Measurements from ENCODE around the gene CIB2.

CIB2 gene

DNA sequence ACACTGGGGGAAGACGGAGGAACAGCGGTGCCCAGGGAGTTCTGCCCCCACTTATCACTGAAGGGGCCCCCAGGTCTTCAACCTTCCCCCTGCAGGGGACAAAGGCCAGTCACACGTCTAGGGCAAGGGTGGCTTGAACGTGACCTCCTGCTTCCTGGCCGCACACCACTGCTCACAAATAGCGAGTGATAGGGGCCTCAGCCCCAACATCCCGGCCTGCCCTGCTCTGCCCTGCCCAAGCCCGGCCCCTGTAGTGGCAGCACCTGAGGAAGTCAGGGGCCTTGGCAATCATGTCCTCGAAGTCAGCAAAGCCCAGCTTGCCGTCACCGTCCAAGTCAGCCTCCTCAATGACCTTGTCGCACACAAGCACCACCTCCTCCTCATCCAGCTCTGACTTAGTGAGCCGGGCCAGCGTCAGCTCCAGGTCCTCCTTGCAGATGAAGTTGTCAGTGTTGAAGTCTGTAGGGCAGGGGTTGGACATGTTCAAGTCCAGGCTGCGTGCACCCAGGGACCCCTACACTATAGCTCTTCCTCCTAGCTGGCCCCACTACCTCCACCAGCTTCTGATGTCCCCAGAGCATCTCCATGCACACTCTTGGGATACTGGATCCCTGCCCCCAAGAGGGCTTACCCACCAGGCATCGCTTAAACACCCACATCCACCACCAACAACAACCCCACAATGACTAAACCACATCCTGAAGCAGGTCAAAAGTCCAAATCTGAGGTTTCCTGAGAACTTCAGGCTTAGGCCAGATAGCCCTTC is 25.6 kb downstream of the CIB2 start:
- DNase-seq: no peak

DNA sequence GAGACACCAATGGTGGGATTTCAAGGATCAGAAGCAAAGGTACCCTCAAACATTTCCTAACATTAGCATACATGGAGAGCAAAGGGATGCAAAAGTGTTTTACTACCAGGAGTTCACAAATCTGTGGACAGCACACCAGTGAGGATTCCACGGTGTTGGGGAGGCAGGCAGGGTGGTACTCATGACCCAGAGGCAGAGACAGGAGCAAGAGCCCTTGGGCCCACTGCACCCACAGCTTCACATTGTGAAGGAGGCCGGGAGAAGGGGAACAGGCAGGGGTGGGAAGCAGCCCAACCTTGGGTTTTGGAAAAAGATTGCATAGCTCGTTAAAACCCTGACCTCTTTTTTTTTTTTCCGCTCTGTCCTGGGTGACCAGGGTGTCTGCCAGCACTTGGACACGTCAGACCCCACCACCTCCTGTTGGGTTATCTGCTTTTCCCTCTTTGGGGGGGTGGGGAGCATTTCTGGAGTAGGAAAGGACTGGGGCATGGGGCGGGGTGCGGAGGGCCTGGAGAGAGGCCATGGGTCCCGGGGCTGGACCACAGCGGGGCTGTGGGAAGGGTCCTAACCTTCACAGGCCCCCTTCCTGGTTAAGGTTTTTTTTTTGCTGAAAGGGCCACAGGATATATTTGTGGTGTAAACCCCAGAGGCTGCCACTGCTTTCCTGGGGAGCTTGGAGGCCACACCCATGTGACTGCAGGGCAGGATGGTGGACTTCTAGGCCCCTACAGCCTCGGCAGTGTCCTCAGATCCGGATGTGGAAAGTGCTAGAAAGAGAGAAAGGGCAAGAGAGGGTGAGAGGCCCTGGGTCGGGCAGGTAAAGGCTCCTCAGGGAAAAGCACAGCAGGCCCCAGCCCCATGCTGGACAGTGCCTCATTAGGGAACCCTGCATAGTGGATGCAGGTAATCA is 26.4 kb downstream of the CIB2 start:
- no peak for DNase-seq

DNA sequence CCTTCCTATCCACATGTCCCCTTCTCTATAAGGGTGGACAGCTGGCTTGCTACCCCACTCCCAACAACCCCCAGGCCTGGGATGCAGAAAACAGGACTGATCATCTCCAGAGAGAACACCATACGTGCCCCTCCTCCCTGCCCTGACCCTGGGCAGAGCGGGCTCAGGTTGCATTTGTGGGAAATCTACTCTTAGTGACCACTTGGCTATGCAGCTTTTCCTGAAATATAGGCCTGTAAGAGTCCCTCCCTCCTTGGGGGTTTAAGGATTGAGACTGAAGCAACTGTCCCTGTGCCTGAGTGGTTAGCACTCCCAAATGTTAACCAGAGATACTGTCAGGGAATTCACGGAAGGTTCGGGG is 27.1 kb downstream of the CIB2 start:
- DNase-seq: no peak

DNA sequence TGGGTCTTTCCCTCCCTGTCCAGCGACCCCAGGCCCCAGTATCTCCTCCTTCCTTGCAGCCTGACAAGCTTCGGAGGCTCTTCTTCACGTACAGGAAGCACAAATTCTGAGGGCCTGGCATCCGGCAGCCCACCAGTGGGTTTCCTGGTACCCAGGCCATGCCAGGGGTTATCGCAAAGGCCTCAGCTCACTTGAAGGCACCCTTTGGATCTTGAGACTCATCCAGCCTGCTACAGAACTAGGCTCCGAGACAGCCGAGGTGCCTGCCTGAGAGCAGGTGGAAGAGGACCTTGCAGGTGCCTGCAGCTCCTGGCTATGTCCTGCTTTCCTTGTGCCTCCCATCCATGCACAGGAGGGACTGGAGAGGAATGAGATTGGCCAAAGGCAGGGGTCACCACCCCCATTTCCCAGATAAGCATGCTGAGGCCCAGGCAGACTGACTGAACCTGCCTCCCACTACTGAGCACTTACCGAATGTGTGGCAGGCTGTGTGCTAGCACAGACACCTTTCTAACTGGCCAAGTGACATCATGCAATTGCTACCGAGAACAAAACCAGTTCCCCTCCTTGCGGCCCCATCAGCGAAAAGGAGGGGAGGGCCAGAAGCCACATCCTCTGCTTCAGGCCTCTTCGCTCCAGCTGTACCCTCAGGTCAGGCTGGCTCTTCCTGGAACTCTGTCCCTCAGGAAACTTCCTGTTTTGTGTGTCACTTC is 27.7 kb downstream of the CIB2 start:
- DNase-seq: peak; percentile 19

DNA sequence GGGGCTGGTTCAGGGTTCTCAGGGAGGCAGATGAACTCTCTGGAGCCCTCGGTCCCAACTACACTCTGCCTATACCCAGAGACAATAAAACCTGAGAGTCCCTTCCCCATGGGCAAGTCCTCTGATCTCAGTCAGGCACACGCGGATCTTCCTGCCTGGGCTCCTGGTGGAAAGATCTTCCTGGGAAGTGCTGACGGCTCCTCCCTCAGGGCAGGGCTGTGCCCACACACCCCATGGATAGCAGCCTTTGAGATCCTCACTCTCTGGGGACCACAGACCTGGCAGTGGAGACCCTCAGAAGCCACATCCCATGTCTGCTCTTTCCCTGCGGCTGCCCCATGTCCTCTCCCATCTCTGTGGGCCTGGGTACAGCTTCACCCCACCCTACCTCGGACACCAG is 28.5 kb downstream of the CIB2 start:
- DNase-seq: no peak

DNA sequence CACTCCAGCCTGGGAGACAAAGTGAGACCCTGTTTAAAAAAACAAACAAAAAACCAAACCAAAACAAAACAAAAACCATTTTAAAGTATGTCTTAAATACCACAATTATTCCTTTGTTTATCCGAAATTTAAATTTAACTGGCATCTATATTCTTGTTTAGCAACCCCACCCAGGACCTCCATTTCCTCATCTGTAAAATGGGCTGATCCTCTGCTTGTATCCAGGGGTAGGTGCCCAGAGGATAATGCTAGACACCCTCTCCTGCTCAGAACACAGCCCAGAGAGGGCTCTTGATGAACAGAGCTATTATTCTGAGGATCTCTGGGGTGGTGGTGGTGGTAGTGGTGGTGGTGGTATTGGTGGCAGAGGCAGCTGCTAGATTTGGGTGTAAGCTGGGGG is 29.0 kb downstream of the CIB2 start:
- no peak for DNase-seq

DNA sequence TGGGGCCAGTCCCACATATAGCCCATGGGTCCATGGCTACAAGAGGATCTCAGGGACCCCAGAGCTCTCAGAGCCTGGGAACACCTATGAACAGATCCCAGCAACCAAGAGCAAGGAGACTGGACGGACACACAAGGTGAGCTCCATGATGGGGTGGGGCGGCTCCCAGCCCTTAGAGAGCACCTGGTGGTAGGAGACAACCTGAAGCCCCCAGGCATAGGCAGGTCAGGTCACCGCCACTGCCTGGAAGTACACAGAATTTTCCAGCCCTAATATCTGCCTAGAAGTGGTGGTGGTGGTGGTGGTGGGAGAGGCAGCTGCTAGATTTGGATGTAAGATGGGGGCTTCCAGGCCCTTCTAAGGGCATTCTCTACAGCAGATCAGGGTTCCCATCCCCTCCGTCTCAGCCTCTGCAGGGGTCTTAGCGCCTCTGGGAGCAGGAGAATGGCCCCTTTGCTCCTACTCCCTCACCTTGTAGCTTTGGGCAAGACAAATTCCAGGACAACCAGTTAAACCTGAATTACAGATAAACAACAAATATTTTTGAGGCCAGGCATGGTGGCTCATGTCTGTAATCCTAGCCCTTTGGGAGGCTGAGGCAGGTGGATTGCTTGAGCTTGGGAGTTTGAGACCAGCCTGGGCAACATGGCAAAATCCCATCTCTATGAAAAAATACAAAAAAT is 29.7 kb downstream of the CIB2 start:
- DNase-seq: no peak

DNA sequence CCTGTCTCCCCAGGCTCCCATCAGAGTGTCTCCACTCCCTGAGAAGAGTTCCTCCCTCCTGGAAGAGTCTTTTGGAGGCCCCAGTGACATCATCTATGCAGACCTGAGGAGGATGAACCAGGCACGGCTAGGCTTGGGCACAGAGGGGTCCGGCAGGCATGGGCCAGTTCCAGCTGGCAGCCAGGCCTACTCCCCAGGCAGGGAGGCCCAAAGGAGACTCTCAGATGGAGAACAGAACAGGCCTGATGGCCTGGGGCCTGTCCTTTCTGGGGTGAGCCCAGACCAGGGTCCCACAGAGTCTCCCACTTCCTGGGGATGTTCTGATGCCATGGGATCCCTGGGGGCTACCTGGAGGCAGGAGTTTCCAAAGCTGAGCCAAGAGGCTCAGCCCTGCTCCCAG is 30.4 kb downstream of the CIB2 start:
- DNase-seq: no peak

DNA sequence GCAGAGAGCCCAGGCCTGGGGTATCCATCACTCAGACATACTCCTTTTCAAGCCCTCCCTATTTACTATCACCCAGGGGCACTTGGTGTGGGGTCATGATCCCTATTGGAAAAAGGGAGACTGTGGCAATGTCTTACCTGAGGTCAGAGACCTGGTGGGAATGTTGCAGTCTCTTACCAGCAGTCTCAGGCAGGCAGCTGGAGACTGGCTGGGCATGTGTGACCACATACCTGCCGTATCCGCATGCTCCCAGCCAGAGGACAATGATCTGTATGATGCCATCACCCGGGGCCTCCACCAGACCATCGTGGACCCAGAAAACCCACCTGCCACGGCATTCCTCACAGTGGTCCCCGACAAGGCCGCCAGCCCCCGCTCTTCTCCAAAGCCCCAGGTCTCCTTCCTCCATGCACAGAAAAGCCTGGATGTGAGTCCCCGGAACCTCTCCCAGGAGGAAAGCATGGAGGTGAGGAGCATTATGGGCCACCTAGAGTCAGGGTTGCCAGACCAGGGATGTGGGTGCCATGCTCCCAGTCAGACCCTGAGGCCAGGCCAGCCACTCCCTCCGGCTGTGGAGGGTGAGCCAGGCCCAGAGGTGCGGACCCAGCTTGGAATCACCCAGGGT is 33.0 kb downstream of the CIB2 start:
- DNase-seq: no peak

DNA sequence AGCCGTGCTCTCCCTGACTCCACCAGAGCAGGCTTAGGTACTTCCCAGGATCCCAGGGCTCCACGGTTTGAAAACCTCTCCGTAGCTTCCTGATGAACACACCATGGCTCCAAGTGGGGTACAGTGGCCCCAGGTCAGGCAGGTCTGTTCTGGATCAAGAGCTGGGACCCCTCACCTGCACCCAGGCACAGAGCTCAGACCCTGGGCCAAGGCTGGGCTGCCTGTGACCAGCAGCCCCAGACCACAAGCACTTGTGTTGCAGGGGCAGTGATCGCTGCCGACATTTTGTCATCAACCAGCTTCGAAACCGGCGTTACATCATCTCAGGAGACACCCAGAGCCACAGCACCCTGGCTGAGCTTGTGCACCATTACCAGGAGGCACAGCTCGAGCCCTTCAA is 33.6 kb downstream of the CIB2 start:
- no peak for DNase-seq

DNA sequence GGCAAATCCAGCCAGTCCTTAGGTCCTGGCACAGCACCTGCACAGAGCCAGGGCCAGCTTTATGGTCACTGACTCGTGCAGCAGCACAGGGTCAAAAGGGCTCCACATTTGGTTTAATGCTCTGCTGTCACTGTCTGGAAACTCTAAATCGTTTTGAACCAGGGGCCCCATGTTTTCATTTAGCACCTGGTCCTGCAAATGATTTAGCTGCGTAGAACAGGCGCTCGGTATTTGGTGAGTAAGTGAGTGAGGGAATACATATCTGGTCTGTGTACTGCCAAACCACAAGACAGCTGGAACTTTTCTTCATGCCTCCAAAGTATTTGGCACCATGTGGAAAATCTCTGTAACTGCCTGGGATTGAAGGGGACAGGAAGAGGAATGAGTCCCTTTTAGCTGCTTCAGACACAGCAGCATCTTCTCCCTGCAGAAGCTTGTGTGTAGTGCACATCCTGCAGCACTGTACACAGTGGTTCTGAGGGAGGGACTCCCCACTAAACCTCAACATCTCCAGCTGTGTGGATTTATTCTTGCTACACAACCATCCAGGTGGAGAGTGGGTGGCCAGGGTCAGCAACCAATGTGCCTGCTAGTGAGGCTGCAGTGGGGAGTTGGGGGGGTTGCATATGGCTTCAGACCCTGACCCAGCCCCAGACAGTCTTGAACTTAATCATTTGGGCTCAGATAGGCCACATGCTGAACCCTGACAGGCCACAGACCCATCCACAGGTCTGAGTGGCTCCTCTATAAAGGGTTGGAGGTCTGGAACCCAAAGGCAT is 37.8 kb downstream of the CIB2 start:
- DNase-seq: no peak

DNA sequence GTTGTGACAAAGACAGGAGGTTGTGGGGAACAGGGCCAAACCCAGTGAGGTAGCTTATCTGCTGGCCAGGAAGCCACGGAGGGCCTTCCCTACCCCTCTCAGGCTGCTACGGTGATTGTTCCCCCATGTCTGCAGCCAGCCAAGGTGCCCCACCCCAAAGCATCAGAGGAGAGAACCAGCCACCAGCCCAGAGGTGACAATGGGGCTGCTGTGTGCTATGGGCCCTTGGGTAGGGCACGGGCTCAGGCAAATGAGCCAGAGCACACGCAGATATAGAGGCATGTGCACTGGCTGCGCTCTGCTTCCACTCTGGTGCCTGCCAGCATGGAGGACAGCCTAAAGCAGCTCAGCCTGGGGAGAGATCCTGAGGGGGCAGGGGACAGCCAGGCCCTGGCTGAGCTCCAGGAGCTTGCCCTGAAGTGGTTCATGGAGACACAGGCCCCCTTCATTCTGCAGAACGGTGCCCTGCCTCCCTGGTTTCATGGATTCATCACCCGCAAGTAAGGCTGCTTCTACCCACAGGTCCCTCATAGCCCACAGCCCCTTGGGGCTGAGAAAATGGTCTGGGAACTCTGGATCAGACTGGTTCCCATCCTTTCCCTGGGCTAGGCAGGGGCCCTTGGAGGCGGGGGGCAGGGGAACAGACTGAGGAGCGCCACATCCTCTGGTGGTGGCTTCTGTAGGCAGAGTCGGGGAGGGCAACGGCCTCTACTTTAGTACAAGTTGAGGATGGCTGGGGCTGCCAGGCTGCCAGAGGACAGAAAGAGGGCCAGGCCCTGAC is 38.8 kb downstream of the CIB2 start, which contains the start of gene SH2D7:
Gene SH2D7, plus strand, starts transcription at position 301 of the 781 bp plus-strand sequence. Its CDS starts 24 bp downstream, at position 325.
- DNase-seq: no peak

DNA sequence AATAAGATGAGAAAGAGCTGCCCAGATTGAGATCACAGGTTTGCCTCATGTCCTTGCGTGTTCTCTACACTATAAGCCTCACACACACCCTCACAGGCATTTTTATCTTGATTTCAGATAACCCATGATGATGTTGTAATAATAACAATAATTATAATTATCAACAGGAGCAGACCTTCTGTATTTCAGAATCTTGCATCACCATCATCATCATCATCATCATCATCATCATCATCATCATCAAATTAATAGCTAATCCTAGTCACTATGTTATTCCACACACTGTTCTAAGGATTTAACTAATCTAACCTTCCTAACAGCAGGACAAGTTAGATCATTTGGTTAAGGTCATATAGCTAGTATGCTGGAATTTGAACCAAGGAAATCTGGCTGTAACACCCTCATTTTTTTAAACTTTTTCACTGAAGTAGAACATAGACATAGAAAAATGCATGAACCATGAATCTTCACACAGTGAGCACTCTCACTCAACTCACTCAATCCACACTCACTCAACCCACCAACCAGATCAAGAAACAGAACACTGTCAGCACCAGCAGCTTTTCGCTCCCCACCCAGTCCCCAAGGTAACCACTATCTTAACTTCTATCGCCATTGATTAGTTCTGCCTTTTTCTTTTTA is 40.7 kb downstream of the CIB2 start:
- no peak for DNase-seq

DNA sequence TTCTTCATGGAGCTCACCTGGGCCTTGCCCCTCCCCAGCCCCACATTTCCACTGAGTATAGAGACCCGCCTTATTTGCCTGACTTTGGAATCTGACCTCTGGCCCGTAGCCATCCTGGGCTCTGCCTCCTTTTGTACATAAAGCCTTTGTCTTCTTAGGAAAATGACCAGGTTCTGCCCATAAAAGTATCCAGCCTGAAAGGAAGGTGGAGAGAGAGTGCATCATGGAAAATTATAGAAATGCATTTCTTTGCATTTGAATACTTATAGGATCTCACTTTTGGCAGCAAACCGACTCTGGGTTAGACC is 42.5 kb downstream of the CIB2 start:
- no peak for DNase-seq

DNA sequence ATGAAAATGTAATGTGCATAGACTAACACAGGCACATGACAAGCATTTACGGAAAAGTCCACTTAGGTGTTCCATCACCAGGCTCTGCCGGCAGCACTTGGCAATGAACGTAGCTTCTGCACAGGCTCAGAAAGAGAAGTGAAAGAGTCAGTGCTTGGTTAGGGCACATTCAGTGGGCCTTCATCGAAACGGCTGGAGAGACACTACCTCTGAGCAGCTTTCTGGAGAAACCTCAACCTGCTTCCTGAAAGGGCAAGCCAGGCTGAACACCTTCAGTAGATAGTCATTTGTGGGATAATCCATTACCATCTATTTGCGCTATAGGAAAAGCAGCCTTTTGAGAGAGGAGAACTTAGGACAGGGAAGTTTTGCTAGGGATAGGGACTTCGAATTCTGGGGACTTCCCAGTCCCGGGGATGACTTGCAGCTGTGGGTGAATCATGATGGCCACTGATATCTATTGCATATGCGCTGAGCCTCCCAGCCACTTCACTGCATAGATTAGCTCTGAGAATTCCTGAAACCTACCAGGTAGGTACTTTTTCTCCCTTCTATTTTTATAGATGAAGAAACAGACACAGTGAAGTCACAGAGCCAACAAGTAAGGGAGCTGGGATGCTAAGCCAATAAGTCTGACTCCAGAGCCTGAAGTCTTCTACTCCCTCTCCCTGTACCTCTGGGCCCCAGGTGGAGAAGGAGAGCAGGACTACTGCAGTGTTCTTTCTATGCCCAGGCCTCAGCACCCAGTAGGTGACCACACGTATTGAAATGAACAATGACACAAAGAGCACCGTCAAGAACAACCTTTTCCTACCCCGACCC is 43.1 kb downstream of the CIB2 start:
- peak; percentile 84 for DNase-seq

DNA sequence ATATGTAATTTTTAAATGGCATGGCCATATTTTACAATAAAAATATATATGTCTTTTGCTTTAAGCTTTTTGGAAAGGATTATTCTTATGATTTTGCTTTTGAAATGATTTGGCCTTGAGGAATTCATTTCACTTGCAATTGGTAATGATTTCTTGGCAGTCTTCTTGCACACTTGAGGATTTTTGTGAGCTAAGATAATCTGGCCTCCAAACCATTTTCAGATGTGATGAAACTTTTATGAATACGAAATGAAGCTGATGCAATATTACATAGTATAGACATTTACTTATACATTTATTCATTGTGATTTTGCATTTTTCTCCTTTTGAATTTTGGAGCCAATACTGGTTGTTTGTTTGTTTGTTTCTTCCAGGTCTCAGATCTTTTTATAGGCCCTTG is 45.3 kb downstream of the CIB2 start:
- no peak for DNase-seq

DNA sequence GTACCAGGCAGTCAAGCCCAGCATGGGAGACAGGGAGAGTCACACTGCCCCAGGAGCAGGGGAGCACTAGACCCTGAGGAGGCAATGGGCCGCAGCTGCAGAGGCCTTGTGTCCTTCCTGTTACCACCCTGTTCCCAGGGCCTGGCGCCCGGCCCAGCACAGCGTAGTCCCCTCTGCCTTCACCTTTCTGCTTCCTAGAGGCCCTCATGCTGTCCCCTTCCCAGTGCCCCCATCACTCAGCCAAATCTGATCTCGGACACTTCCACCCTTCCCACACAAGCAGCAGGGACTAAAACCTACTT is 46.8 kb downstream of the CIB2 start:
- no peak for DNase-seq

DNA sequence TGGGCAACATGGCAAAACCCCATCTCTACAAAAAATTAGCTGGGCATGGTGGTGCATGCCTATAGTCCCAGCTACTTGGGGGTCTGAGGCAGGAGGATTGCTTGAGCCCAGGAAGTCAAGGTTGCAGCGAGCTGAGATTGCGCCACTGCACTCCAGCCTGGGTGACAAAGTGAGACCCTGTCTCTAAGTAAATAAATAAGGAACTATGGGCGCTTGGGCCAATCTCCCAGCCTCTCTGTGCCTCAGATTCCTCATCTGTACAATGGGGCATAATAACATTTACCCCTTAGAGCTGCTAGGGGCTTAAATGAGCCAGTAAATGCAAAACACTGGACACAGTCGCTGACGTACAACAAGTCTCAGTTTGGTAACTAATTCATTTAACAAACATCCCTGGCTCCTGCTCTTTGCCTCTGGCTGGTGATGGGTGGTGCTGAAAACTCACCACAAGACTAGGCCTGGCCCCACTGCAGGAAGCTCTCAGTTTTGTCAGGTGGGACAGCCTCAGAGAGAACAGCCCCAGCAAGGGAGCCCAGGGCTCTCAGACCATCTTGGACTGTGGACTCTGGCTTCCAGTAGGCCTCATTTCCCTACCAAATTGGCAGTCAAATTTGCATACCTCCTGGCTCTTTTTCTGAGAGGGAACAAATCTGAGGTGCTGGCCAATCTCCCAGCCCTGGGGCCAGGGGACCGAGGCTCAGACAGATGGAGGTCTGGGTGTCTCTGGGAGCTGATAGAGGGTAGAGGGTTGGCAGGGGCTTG is 47.4 kb downstream of the CIB2 start:
- no peak for DNase-seq

DNA sequence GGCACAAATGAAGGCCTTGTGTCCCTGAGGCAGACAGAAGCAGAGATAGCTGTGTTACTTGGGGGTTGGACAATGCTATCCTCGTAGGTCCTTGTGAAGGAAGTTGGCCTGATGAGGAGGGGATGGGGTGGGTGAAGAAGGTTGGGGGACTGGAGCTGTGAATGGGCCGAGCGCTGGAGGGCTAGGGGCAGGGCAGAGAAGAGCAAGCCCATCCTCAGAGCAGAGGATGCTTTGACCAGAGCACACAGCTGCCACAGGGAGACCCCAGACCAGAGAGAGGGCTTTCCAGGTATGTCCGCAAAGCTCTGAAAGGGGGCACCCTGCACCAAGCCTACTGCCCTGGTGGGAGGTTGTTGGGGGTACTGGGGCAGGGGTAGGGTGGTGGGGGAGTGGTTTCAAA is 48.1 kb downstream of the CIB2 start:
- DNase-seq: no peak
